GM12874 (cell line): ENCODE data around the gene ATF6.

Experiments
- CTCF ChIP-seq: IDR thresholded peaks from 2 replicates; pipeline ENCODE4 v1.5.1; 2011; ENCODE audit warnings: low read depth, mild to moderate bottlenecking, control low read depth, low read length, moderate library complexity; ENCODE audit not compliant: insufficient read depth

ATF6 gene

GRCh38 chr1:161766102-161766981, at the start of gene ATF6:
TSS of gene ATF6 (plus strand) at chr1:161766320. CDS start at chr1:161766361, 41 bp downstream.
- TF ChIP-seq CTCF = no peak

GRCh38 chr1:161718559-161719324, 47.4 kb upstream of the ATF6 start:
- TF ChIP-seq CTCF = no peak

- no peak for TF ChIP-seq CTCF
These were observed 46.9 kb upstream of the ATF6 start for GRCh38 chr1:161719325-161719611.

- no peak for TF ChIP-seq CTCF
These were observed 45.7 kb upstream of the ATF6 start for GRCh38 chr1:161720422-161720821.

- TF ChIP-seq CTCF = no peak
These were observed 45.0 kb upstream of the ATF6 start, which contains the start of gene FCRLB for GRCh38 chr1:161720956-161721737. TSS of gene FCRLB (plus strand) at chr1:161721544. CDS start at chr1:161722673, 1,129 bp downstream.

GRCh38 chr1:161721738-161722343, 44.3 kb upstream of the ATF6 start:
- TF ChIP-seq CTCF = no peak

- TF ChIP-seq CTCF = no peak
These were observed 43.7 kb upstream of the ATF6 start for GRCh38 chr1:161722406-161722805.
